ENCODE data around the gene POU2F1. TPM values are rescaled to one million over a fixed set of nuclear protein-coding genes. Genes with fewer than 3 reads are reported as not detected.

POU2F1 gene
- total and polyA plus RNA-seq, 12 donors, result 3.2 to 52.5 (median 12.6) TPM

GRCh38 chr1:167208624-167208976 is 12.1 kb upstream of the POU2F1 start:
- H3K27ac ChIP-seq, result no peak overlapping the region
- H3K4me1 ChIP-seq (replicated peaks in 1 of 2), result no peaks in the 10 kb centered on the region
- no peak overlapping the region for H3K4me3 ChIP-seq
- DNase-seq, result no peak
- no peaks in the 10 kb centered on the region for H3K9me3 ChIP-seq (replicated peaks in 1 of 3)
- TF ChIP-seq CTCF (IDR thresholded peaks at IDR 0.05) (no peak), POLR2A (IDR thresholded peaks at IDR 0.05) (no peak)
- H3K36me3 ChIP-seq (replicated peaks in 1 of 2), result no peaks in the 10 kb centered on the region
- WGBS, 4 donors, result 57 to 90% (median 65%) methylated on average over 1 of the region's 1 CpG
- no peaks in the 10 kb centered on the region for H3K27me3 ChIP-seq
- intact Hi-C loops (cut with DNase I), result no loop called here

GRCh38 chr1:167209044-167209443 is 11.6 kb upstream of the POU2F1 start:
- no peaks in the 10 kb centered on the region for H3K36me3 ChIP-seq (replicated peaks in 1 of 2)
- TF ChIP-seq POLR2A (IDR thresholded peaks at IDR 0.05), result no peak
- TF ChIP-seq CTCF (IDR thresholded peaks at IDR 0.05), result no peak
- H3K4me1 ChIP-seq (replicated peaks in 1 of 2), result no peaks in the 10 kb centered on the region
- no peaks in the 10 kb centered on the region for H3K9me3 ChIP-seq (replicated peaks in 1 of 3)
- no peaks in the 10 kb centered on the region for H3K27me3 ChIP-seq
- H3K4me3 ChIP-seq, result no peak overlapping the region
- H3K27ac ChIP-seq, result no peak overlapping the region
- intact Hi-C loops (cut with DNase I), result no loop called here
- 63 to 77% (median 67%) methylated on average over 1 of the region's 1 CpG for WGBS, 4 donors
- no peak for DNase-seq

- intact Hi-C loops (cut with DNase I), result loop anchor here (10.0 kb wide), 2 partner anchors 136 to 146 kb away; no protein-coding TSS in a partner anchor
- no peaks in the 10 kb centered on the region for H3K9me3 ChIP-seq (replicated peaks in 1 of 3)
- TF ChIP-seq CTCF (IDR thresholded peaks at IDR 0.05) (no peak), POLR2A (IDR thresholded peaks at IDR 0.05) (no peak)
- no peak overlapping the region for H3K4me3 ChIP-seq
- H3K36me3 ChIP-seq (replicated peaks in 1 of 2), result no peaks in the 10 kb centered on the region
- WGBS, 4 donors, result 89 to 95% (median 93%) methylated on average over 15 of the region's 15 CpGs
- no peaks in the 10 kb centered on the region for H3K27me3 ChIP-seq
- no peaks in the 10 kb centered on the region for H3K4me1 ChIP-seq (replicated peaks in 1 of 2)
- no peak for DNase-seq
- no peak overlapping the region for H3K27ac ChIP-seq
These were observed 9.6 kb upstream of the POU2F1 start for GRCh38 chr1:167210966-167211674.

- Histone ChIP-seq H3K4me1 (replicated peaks in 1 of 2) (no peaks in the 10 kb centered on the region), H3K9me3 (replicated peaks in 1 of 3) (no peaks in the 10 kb centered on the region), H3K27ac (no peak overlapping the region), H3K4me3 (no peak overlapping the region), H3K36me3 (replicated peaks in 1 of 2) (no peaks in the 10 kb centered on the region), H3K27me3 (no peaks in the 10 kb centered on the region)
- no peak for TF ChIP-seq CTCF (IDR thresholded peaks at IDR 0.05)
- TF ChIP-seq POLR2A (IDR thresholded peaks at IDR 0.05), result no peak
- intact Hi-C loops (cut with DNase I), result loop anchor here (10.0 kb wide), 2 partner anchors 137 to 147 kb away; no protein-coding TSS in a partner anchor
- no peak for DNase-seq
These were observed 8.7 kb upstream of the POU2F1 start for GRCh38 chr1:167212025-167212424.

All from adrenal gland (tissue), 12 donors.